Activated naive CD8-positive, alpha-beta T cell treated with anti-CD3 and anti-CD28 coated beads, Interleukin-2, amount 50 U/mL, for 24 hours (primary cell): Measurements from ENCODE around the gene GIN1.
"Not testable (repeated sequence)": the region's sequence is repeated elsewhere in the genome, so short reads cannot be mapped to it uniquely, and the experiment has no call there.

ENCODE experiments used
- ATAC-seq: fragments of 150-1000 bp; cut with Tn5 transposase; one replicate; pipeline ENCODE4 v1.10.0; 2021
- DNase-seq: peaks from one replicate; pipeline ENCODE4 v3.0.0; 2021
- H3K27ac Mint-ChIP-seq: one replicate; pipeline ENCODE4 v1.8.0; 2021; ENCODE audit warnings: mild to moderate bottlenecking, mixed read lengths
- H3K27me3 Mint-ChIP-seq: one replicate; pipeline ENCODE4 v1.8.0; 2021; ENCODE audit warnings: mixed read lengths
- H3K36me3 Mint-ChIP-seq: one replicate; pipeline ENCODE4 v1.8.0; 2021; ENCODE audit warnings: low read depth, mixed read lengths
- H3K4me1 Mint-ChIP-seq: one replicate; pipeline ENCODE4 v1.8.0; 2021; ENCODE audit warnings: mixed read lengths
- H3K4me3 Mint-ChIP-seq: one replicate; pipeline ENCODE4 v1.8.0; 2021; ENCODE audit warnings: mild to moderate bottlenecking, moderate library complexity, mixed read lengths
- H3K9me3 Mint-ChIP-seq: one replicate; pipeline ENCODE4 v1.8.0; 2021; ENCODE audit warnings: mixed read lengths

GIN1 gene, protein sequence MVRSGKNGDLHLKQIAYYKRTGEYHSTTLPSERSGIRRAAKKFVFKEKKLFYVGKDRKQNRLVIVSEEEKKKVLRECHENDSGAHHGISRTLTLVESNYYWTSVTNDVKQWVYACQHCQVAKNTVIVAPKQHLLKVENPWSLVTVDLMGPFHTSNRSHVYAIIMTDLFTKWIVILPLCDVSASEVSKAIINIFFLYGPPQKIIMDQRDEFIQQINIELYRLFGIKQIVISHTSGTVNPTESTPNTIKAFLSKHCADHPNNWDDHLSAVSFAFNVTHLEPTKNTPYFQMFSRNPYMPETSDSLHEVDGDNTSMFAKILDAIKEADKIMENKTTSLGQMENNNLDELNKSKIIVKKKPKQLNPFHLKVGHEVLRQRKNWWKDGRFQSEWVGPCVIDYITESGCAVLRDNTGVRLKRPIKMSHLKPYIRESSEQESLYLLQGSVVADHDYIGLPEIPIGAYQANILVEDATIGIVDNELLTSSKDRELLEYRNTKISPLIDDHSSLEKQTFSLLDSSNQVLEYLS

DNA sequence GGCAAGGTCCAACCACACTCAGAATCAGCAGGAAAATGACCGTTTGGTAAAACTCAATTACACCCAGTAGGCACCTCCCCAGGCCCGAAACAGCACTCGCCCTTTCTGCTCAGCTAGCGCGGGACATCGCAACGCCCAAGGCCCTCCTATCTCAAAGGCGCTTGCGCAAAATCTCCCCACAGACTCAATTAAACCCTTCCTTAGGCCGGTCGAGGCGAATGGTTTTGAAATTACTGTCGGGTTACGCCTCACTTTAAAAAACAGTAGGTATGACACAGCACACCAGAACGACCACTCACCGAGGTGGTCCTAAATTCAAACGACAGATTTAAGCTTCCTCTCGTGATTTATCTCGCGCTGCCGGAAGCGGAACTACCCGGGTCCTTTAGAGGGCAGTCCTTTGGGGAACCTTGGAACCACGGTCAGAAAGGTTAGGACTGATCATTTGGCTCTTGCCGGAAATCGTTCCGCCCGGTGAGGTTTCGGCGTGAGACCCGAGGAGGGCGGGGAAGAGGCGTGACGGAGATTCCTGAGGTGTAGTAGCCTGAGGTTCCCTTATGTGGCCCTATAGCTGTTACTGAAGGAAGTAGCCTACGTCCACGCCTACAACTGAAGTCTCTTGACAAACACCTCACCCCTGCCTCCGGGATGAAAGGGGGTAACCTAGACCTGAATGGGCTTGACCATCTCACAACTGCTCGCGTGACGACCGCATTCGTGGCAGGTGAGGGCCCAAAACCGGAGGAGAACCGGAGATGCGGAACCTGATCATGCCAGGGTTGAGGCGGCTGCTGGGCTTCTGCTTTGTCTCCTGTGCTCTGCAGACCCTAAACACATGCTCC is at the start of gene GIN1, which contains the start of gene PPIP5K2:
TSS of gene GIN1 (minus strand) at position 374 of the 842 bp plus-strand sequence. CDS start 11,431 bp downstream, outside the sequence.
TSS of gene PPIP5K2 (plus strand) at position 537 of the 842 bp plus-strand sequence. CDS start 9,289 bp downstream, outside the sequence.
- DNase-seq (peak; percentile 95), ATAC-seq (peak; percentile 96)
- Mint-ChIP-seq H3K4me3 (peak within 1 kb of the TSS; percentile 98), H3K4me1 (peaks cover 36% of the 10 kb centered on the region), H3K27ac (peak within 1 kb of the TSS; percentile 100), H3K36me3 (peaks cover 4% of the 10 kb centered on the region), H3K27me3 (no peaks in the 10 kb centered on the region), H3K9me3 (no peaks in the 10 kb centered on the region)

DNA sequence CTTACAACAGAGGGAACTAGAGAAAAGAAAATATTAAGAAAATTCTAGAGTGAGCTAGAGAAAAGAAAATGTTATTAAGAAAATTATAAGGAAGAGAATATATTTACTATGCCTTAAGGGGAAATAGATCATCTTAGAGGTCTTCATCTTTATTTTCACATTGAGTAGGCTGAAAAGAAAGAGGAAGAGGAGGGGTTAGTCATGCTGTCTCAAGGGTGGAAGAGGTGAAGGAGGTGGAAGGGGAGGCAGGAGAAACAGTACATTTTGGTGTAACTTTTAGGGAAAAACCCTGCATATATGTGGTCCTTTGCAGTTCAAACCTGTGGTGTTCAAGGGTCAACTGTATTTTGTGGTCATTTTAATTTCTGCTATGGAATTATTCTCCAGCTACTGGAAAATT is 46.8 kb upstream of the GIN1 start:
- Mint-ChIP-seq H3K27ac (no peak overlapping the region), H3K27me3 (no peaks in the 10 kb centered on the region), H3K9me3 (no peaks in the 10 kb centered on the region), H3K36me3 (peaks cover 21% of the 10 kb centered on the region), H3K4me3 (no peak overlapping the region), H3K4me1 (no peaks in the 10 kb centered on the region)
- no peak for DNase-seq
- ATAC-seq: no peak

DNA sequence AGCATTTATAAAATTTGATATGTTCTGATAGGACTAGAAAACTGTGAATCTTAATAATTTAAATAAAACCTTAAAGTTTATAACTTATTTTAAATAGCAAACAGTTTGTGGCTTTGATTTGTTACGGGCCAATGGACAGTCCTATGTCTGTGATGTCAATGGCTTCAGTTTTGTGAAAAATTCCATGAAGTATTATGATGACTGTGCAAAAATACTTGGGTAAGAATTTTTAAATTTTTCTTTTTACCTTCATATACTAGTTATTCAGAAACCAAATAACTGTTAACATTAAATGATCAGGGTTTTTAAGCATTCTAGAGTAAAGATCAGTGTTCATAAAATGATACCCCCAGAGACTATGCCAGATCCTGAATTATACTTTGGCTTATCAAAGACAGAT is 31.2 kb upstream of the GIN1 start:
- Mint-ChIP-seq H3K27ac (no peak overlapping the region), H3K9me3 (no peaks in the 10 kb centered on the region), H3K36me3 (peaks cover 20% of the 10 kb centered on the region), H3K4me3 (no peak overlapping the region), H3K27me3 (no peaks in the 10 kb centered on the region), H3K4me1 (no peaks in the 10 kb centered on the region)
- DNase-seq (no peak), ATAC-seq (no peak)

DNA sequence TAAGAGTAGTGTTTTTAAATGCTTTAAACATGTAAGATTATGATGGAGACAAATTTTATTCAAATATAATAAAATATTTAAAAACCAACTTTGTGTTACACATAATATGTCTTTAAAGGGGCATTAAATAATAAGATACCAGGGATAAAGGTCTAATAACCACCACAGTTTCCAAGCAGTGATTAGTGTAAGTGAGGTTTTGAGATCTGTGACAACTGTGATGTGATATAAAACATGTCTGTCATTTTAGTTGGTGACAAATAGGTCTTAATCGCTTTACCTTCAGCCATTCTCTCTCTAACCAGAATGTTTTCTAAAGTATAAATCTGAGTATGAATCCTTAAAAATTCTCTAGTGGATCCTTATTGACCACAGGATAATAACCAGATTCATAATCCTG is 28.3 kb upstream of the GIN1 start:
- Mint-ChIP-seq H3K4me3 (no peak overlapping the region), H3K27ac (no peak overlapping the region), H3K4me1 (no peaks in the 10 kb centered on the region), H3K9me3 (no peaks in the 10 kb centered on the region), H3K27me3 (no peaks in the 10 kb centered on the region), H3K36me3 (peaks cover 10% of the 10 kb centered on the region)
- DNase-seq: no peak
- ATAC-seq: no peak

DNA sequence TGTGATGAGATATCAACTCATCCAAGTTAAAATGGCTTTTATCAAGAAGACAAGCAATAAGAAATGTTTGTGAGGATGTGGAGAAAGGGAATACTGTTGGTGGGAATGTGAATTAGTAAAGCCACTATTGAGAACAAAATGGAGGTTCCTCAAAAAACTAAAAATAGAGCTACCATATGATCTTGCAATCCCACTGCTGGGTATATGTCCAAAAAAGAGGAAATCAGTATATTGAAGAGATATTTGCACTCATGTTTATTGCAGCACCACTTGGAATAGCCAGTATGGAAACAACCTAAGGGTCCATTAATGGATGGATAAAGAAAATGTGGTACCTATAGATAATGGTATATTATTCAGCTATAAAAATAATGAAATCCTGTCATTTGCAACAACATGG is 25.3 kb upstream of the GIN1 start:
- Mint-ChIP-seq H3K27ac (no peak overlapping the region), H3K36me3 (peaks cover 8% of the 10 kb centered on the region), H3K9me3 (no peaks in the 10 kb centered on the region), H3K27me3 (no peaks in the 10 kb centered on the region), H3K4me1 (no peaks in the 10 kb centered on the region), H3K4me3 (no peak overlapping the region)
- DNase-seq (no peak), ATAC-seq (no peak)

DNA sequence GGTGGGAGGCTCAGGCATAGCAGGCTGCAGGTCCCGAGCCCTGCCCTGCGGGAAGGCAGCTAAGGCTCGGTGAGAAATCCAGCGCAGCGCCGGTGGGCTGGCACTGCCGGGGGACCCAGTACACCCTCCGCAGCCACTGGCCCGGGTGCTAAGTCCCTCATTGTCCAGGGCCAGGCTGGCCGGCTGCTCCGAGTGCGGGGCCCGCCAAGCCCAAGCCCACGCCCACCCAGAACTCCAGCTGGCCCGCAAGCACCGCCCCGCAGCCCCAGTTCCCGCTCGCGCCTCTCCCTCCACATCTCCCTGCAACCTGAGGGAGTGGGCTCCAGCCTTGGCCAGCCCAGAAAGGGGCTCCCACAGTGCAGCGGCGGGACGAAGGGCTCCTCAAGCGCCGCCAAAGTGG is 22.2 kb upstream of the GIN1 start:
- not testable (repeated sequence) for H3K27me3 Mint-ChIP-seq, H3K4me1 Mint-ChIP-seq, H3K27ac Mint-ChIP-seq, ATAC-seq, H3K9me3 Mint-ChIP-seq, DNase-seq, H3K4me3 Mint-ChIP-seq
- H3K36me3 Mint-ChIP-seq: peaks cover 18% of the 10 kb centered on the region

DNA sequence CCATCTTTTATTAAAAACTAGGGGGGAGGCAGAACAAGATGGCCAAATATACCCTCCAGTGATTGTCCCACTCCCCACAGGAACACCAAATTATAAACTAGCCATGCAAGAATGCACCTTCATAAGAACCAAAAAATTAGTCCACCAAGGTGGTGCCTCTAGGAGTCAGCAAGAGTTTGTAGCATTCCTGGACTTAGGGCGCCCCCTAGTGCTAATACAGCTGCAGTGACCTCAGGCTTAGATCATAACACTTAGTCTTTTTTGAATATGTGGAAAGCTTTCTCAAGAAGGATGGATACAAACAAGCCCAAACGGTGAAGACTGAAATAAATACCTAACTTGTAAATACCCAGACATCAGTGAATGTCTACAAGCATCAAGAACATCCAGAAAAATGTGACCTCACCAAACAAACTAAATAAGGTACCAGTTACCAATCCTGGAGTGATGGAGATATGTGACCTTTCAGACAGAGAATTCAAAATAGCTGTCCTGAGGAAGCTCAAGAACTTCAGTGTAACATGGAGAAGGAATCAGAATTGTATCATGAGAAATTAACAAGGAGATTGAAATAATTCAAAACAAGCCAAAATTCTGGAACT is 19.4 kb upstream of the GIN1 start:
- Mint-ChIP-seq H3K4me3 (no peak overlapping the region), H3K9me3 (no peaks in the 10 kb centered on the region), H3K4me1 (peaks cover 4% of the 10 kb centered on the region), H3K36me3 (peaks cover 24% of the 10 kb centered on the region), H3K27me3 (no peaks in the 10 kb centered on the region), H3K27ac (no peak overlapping the region)
- ATAC-seq (peak; percentile 87), DNase-seq (peak; percentile 79)

DNA sequence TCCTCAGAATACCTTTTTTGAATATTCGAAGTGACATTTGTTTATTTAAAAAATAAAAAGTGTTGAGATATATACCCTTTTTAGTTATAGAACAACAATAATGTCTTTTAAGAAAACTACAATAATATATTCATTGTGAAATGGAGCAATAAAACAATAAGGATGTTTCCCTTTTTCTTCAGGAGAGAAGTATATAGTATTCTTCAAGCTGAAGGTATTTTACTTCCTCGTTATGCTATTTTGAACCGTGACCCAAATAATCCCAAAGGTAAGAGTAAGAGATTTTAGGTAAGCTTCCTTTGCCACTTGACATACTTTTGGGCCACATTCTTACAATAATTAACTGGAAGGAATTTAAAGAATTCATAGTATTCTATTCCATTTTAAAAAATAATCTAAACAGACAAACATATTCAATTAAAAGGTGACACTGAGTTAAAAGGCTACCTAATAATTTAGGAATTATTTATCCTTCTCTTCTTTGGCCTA is 18.3 kb upstream of the GIN1 start:
- peaks cover 6% of the 10 kb centered on the region for H3K4me1 Mint-ChIP-seq
- H3K27me3 Mint-ChIP-seq: no peaks in the 10 kb centered on the region
- H3K4me3 Mint-ChIP-seq: no peak overlapping the region
- ATAC-seq (no peak), DNase-seq (no peak)
- H3K9me3 Mint-ChIP-seq: no peaks in the 10 kb centered on the region
- no peak overlapping the region for H3K27ac Mint-ChIP-seq
- peaks cover 24% of the 10 kb centered on the region for H3K36me3 Mint-ChIP-seq

DNA sequence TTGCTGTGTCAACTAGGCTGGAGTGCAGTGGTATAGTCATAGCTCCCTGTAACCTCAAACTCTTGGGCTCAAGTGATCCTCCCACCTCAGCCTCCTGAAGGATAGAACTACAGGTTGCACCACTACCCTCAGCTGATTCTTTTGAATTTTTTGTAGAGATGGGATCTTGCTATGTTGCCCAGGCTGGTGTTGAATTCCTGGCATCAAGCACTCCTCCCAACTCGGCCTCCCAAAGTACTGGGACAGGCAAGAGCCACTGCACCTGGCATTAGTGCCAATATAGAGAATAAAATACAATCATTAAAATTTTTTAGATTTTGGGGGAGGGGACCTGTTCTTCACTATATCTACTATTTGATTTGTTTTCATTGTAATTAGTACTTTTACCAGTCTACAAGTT is 15.5 kb upstream of the GIN1 start:
- no peak overlapping the region for H3K4me3 Mint-ChIP-seq
- no peak for DNase-seq
- H3K27ac Mint-ChIP-seq: no peak overlapping the region
- no peaks in the 10 kb centered on the region for H3K27me3 Mint-ChIP-seq
- H3K9me3 Mint-ChIP-seq: no peaks in the 10 kb centered on the region
- ATAC-seq: no peak
- peaks cover 13% of the 10 kb centered on the region for H3K4me1 Mint-ChIP-seq
- H3K36me3 Mint-ChIP-seq: peaks cover 21% of the 10 kb centered on the region

DNA sequence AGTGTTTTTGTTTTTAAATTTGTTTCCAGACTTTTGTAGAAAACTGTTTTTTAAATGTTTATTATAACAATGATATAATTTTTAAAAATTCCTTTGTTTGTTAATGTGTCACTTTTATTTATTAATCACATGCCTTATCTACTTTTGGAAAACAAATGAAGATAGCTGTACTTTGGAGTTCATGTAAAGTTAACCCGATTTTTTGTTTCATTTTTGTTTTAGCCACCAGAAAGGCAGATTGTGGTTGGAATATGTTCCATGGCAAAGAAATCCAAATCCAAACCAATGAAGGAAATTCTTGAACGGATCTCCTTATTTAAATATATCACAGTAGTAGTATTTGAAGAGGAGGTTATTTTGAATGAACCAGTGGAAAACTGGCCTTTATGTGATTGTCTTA is 13.3 kb upstream of the GIN1 start:
- Mint-ChIP-seq H3K4me1 (peaks cover 17% of the 10 kb centered on the region), H3K9me3 (no peaks in the 10 kb centered on the region), H3K27me3 (no peaks in the 10 kb centered on the region), H3K4me3 (no peak overlapping the region), H3K27ac (no peak overlapping the region), H3K36me3 (peaks cover 14% of the 10 kb centered on the region)
- DNase-seq (no peak), ATAC-seq (no peak)

DNA sequence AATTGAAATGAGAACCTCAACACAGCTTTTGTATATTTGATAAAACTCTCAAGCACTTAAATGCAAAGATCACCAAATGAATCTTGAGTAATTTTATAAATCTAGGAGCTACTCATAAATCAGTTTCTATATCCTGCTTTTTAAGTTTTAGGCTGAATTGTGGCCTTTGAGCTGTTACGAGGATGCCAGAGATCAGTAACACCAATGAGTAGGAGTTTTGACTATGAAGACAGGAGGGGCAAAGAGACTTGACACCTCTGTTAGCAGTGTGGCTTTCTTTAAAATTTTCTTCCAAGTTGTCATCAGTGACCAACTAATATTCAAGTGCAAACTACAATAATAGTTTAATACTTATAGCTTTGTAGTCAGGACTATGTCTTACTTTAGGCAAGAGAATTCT is 12.7 kb upstream of the GIN1 start:
- Mint-ChIP-seq H3K4me3 (no peak overlapping the region), H3K27me3 (no peaks in the 10 kb centered on the region), H3K27ac (no peak overlapping the region), H3K36me3 (peaks cover 14% of the 10 kb centered on the region), H3K4me1 (peaks cover 20% of the 10 kb centered on the region), H3K9me3 (no peaks in the 10 kb centered on the region)
- DNase-seq: no peak
- no peak for ATAC-seq

DNA sequence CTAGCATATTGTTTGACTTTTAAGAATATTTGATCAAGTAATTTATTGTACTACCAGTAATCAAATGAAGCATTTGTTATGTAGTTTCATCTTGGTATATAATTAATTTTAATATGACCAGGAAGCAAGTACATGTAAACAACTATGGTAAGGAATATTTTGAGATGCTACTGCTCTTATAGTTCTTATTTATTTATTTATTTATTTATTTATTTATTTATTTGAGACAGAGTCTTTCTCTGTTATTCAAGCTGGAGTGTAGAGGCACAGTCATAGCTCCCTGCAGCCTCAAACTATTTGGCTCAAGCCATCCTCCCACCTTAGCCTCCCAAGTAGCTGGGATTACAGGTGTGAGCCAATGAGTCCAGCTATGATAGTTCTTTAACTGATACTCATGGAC is 8.3 kb upstream of the GIN1 start:
- Mint-ChIP-seq H3K4me3 (no peak overlapping the region), H3K9me3 (no peaks in the 10 kb centered on the region), H3K4me1 (peaks cover 23% of the 10 kb centered on the region), H3K27ac (no peak overlapping the region), H3K27me3 (no peaks in the 10 kb centered on the region), H3K36me3 (peaks cover 9% of the 10 kb centered on the region)
- DNase-seq (no peak), ATAC-seq (no peak)

DNA sequence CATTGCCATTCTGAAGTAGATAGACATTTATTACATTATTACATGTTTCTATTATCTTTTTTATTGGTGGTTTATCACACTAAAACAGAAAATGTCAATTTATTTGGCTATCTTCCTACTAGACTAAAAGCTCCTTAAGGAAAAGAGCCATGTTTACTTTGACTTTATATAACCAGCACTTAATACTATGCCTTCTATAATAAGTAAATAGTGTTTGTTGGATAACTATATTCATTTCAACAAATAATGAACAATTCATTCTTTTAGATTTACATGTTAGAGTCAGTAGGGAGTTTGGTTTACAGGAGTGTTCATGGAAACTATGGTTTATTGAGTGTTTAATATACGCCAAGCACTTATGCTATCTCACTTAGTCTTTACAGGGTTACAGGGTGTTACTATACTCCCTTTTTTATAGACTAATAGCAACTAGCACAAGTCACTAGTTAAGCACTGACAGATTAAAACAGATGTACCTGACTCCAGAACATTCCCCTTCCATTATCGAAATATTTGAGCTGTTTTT is 7.4 kb upstream of the GIN1 start:
- H3K27me3 Mint-ChIP-seq: no peaks in the 10 kb centered on the region

DNA sequence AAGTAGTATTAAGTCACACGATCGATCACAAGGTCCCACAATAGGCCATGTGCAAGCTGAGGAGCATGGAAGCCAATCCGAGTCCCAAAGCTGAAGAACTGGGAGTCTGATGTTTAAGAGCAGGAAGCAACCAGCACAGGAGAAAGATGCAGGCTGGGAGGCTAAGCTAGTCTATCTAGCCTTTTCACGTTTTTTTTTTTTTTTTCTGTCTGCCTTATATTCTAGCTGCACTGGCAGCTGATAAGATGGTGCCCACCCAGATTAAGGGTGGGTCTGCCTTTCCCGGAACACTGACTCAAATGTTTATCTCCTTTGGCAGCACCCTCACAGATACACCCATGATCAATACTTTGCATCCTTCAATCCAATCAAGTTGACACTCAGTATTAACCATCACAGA is 6.6 kb upstream of the GIN1 start:
- no peak for ATAC-seq
- no peaks in the 10 kb centered on the region for H3K27me3 Mint-ChIP-seq
- H3K4me3 Mint-ChIP-seq: no peak overlapping the region
- H3K27ac Mint-ChIP-seq: no peak overlapping the region
- no peak for DNase-seq
- H3K4me1 Mint-ChIP-seq: peaks cover 30% of the 10 kb centered on the region
- no peaks in the 10 kb centered on the region for H3K9me3 Mint-ChIP-seq
- peaks cover 11% of the 10 kb centered on the region for H3K36me3 Mint-ChIP-seq

More for the DNA sequence above, 7.4 kb upstream of the GIN1 start:
- peaks cover 25% of the 10 kb centered on the region for H3K4me1 Mint-ChIP-seq
- no peak overlapping the region for H3K4me3 Mint-ChIP-seq
- H3K9me3 Mint-ChIP-seq: no peaks in the 10 kb centered on the region
- no peak for ATAC-seq
- no peak overlapping the region for H3K27ac Mint-ChIP-seq
- peaks cover 11% of the 10 kb centered on the region for H3K36me3 Mint-ChIP-seq
- DNase-seq: no peak
